ENCODE results near the gene PKNOX2. TPM values are rescaled to one million over a fixed set of nuclear protein-coding genes. Genes with fewer than 3 reads are reported as not detected.

Gene PKNOX2
- total RNA-seq, 1 donor from 2014 or later: 39.9 TPM

- no peaks in the 10 kb centered on the region for H3K4me1 Mint-ChIP-seq (ENCODE audit: low read depth)
- TF ChIP-seq, protein P1, sequence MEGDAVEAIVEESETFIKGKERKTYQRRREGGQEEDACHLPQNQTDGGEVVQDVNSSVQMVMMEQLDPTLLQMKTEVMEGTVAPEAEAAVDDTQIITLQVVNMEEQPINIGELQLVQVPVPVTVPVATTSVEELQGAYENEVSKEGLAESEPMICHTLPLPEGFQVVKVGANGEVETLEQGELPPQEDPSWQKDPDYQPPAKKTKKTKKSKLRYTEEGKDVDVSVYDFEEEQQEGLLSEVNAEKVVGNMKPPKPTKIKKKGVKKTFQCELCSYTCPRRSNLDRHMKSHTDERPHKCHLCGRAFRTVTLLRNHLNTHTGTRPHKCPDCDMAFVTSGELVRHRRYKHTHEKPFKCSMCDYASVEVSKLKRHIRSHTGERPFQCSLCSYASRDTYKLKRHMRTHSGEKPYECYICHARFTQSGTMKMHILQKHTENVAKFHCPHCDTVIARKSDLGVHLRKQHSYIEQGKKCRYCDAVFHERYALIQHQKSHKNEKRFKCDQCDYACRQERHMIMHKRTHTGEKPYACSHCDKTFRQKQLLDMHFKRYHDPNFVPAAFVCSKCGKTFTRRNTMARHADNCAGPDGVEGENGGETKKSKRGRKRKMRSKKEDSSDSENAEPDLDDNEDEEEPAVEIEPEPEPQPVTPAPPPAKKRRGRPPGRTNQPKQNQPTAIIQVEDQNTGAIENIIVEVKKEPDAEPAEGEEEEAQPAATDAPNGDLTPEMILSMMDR (IDR thresholded peaks at IDR 0.05; ENCODE audit: unreplicated experiment): no peak
Observed at GRCh38 chr11:125382314-125382791, 217.8 kb downstream of the PKNOX2 start.

GRCh38 chr11:125382822-125383221 is 218.3 kb downstream of the PKNOX2 start:
- Mint-ChIP-seq H3K27ac (no peak overlapping the region), H3K4me1 (ENCODE audit: low read depth) (no peaks in the 10 kb centered on the region), H3K4me3 (ENCODE audit: low read depth) (no peak overlapping the region), H3K9me3 (ENCODE audit: low read depth) (no peaks in the 10 kb centered on the region), H3K36me3 (ENCODE audit: insufficient read depth) (peaks cover 14% of the 10 kb centered on the region), H3K27me3 (no peaks in the 10 kb centered on the region)
- no peak for DNase-seq (ENCODE audit: low spot score, unreplicated experiment)
- TF ChIP-seq, protein P1 (IDR thresholded peaks at IDR 0.05; ENCODE audit: unreplicated experiment): no peak

More at GRCh38 chr11:125382314-125382791, 217.8 kb downstream of the PKNOX2 start:
- Mint-ChIP-seq H3K27me3 (no peaks in the 10 kb centered on the region), H3K36me3 (ENCODE audit: insufficient read depth) (peaks cover 11% of the 10 kb centered on the region), H3K4me3 (ENCODE audit: low read depth) (no peak overlapping the region), H3K27ac (no peak overlapping the region), H3K9me3 (ENCODE audit: low read depth) (no peaks in the 10 kb centered on the region)
- DNase-seq (ENCODE audit: low spot score, unreplicated experiment): no peak

GRCh38 chr11:125384825-125385224 is 220.3 kb downstream of the PKNOX2 start:
- H3K9me3 Mint-ChIP-seq (ENCODE audit: low read depth): no peaks in the 10 kb centered on the region
- no peaks in the 10 kb centered on the region for H3K27me3 Mint-ChIP-seq
- H3K4me3 Mint-ChIP-seq (ENCODE audit: low read depth): no peak overlapping the region
- H3K36me3 Mint-ChIP-seq (ENCODE audit: insufficient read depth): peaks cover 22% of the 10 kb centered on the region
- H3K4me1 Mint-ChIP-seq (ENCODE audit: low read depth): no peaks in the 10 kb centered on the region
- no peak for DNase-seq (ENCODE audit: low spot score, unreplicated experiment)
- TF ChIP-seq, protein P1 (IDR thresholded peaks at IDR 0.05; ENCODE audit: unreplicated experiment): no peak
- H3K27ac Mint-ChIP-seq: no peak overlapping the region

DNA sequence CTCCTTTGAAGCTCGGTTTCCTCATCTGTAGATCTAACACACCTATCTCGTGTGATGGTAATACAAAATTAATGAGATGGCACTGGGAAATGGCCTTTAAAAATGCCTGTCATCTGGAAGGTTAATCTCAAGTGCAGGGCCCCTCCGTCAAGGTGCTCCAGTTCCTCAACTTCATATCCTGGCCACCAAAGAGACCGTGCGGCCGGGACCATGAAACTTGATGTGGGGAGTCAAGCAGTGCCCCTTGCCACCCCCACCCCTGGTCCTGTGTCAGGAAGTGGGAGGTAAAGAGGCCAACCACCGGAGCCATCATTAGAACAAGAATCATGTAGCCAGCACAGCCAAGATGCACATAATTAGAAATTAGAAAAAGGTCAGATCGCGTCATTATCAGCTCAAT is 223.3 kb downstream of the PKNOX2 start:
- H3K27me3 Mint-ChIP-seq: no peaks in the 10 kb centered on the region
- H3K27ac Mint-ChIP-seq: no peak overlapping the region
- no peak for DNase-seq (ENCODE audit: low spot score, unreplicated experiment)
- peaks cover 5% of the 10 kb centered on the region for H3K4me1 Mint-ChIP-seq (ENCODE audit: low read depth)
- TF ChIP-seq, protein P1 (IDR thresholded peaks at IDR 0.05; ENCODE audit: unreplicated experiment): no peak
- no peaks in the 10 kb centered on the region for H3K9me3 Mint-ChIP-seq (ENCODE audit: low read depth)
- H3K4me3 Mint-ChIP-seq (ENCODE audit: low read depth): no peak overlapping the region
- peaks cover 28% of the 10 kb centered on the region for H3K36me3 Mint-ChIP-seq (ENCODE audit: insufficient read depth)

DNA sequence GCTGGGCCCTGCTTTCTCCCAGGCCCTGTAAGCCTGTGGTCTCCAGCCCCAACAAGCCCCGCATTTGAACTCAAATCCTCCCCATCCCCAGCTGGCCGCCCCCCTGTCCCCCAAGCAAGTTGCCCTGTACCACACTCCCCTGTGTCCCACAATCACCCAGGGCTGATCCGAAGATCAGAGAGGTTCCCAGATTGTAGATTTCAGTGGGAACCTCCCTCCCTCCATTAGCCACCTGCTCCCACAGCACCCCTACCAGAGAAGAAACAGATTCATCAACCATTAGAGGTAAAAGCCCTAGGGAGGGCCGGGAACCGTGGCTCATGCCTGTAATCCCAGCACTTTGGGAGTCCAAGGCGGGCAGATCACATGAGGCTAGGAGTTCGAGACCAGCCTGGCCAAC is 224.1 kb downstream of the PKNOX2 start:
- Mint-ChIP-seq H3K4me3 (ENCODE audit: low read depth) (no peak overlapping the region), H3K36me3 (ENCODE audit: insufficient read depth) (peaks cover 28% of the 10 kb centered on the region), H3K27ac (no peak overlapping the region), H3K9me3 (ENCODE audit: low read depth) (no peaks in the 10 kb centered on the region), H3K27me3 (no peaks in the 10 kb centered on the region), H3K4me1 (ENCODE audit: low read depth) (peaks cover 5% of the 10 kb centered on the region)
- DNase-seq (ENCODE audit: low spot score, unreplicated experiment): no peak
- TF ChIP-seq, protein P1 (IDR thresholded peaks at IDR 0.05; ENCODE audit: unreplicated experiment): no peak

All from progenitor cell of endocrine pancreas (in vitro differentiated cells).